AG09309 (cell line): ENCODE results near the gene RASGRF1.
"Not testable (repeated sequence)": the region's sequence is repeated elsewhere in the genome, so short reads cannot be mapped to it uniquely, and the experiment has no call there.

Experiments used
- DNase-seq: peaks from one replicate; pipeline ENCODE4 v3.0.0-alpha.2; 2010; ENCODE audit warnings: low read depth
- H3K4me3 ChIP-seq: 2 replicates; pipeline ENCODE4 v1.5.1; 2011; ENCODE audit warnings: mild to moderate bottlenecking, low read depth, low read length, moderate library complexity; ENCODE audit not compliant: control insufficient read depth
- CTCF ChIP-seq: IDR thresholded peaks from 2 replicates; pipeline ENCODE4 v1.5.1; 2011; ENCODE audit warnings: mild to moderate bottlenecking, low read depth, low read length, inconsistent platforms; ENCODE audit not compliant: insufficient read depth, control insufficient read depth; ENCODE audit errors: missing control alignments

The RASGRF1 gene

GRCh38 chr15:79027532-79028410 is 62.8 kb downstream of the RASGRF1 start:
- no peak for DNase-seq
- no peak overlapping the region for H3K4me3 ChIP-seq
- no peak for TF ChIP-seq CTCF

GRCh38 chr15:79025802-79026201 is 64.8 kb downstream of the RASGRF1 start:
- no peak for DNase-seq
- no peak for TF ChIP-seq CTCF
- H3K4me3 ChIP-seq: no peak overlapping the region

- DNase-seq: no peak
- no peak overlapping the region for H3K4me3 ChIP-seq
- no peak for TF ChIP-seq CTCF
Observed at GRCh38 chr15:79025201-79025600, 65.4 kb downstream of the RASGRF1 start.

- not testable (repeated sequence) for DNase-seq, H3K4me3 ChIP-seq
Observed at GRCh38 chr15:79024493-79024892, 66.1 kb downstream of the RASGRF1 start.

GRCh38 chr15:79023918-79024317 is 66.7 kb downstream of the RASGRF1 start:
- TF ChIP-seq CTCF: no peak
- H3K4me3 ChIP-seq: no peak overlapping the region
- no peak for DNase-seq

GRCh38 chr15:79023546-79023890 is 67.1 kb downstream of the RASGRF1 start:
- TF ChIP-seq CTCF: no peak

GRCh38 chr15:79018960-79019359 is 71.6 kb downstream of the RASGRF1 start:
- no peak overlapping the region for H3K4me3 ChIP-seq
- no peak for DNase-seq
- TF ChIP-seq CTCF: no peak

More at GRCh38 chr15:79023546-79023890, 67.1 kb downstream of the RASGRF1 start:
- DNase-seq: no peak
- H3K4me3 ChIP-seq: no peak overlapping the region
